Measurements from ENCODE around the gene TPCN2. TPM values are rescaled to one million over a fixed set of nuclear protein-coding genes. Genes with fewer than 3 reads are reported as not detected.
A peak's percentile ranks its signal among the peaks of the same experiment; 100 is the strongest.
"Not testable (repeated sequence)": the region's sequence is repeated elsewhere in the genome, so short reads cannot be mapped to it uniquely, and the experiment has no call there.

Gene TPCN2
- total and polyA plus RNA-seq, 4 donors = 6.4 to 20.8 (median 12.1) TPM

DNA sequence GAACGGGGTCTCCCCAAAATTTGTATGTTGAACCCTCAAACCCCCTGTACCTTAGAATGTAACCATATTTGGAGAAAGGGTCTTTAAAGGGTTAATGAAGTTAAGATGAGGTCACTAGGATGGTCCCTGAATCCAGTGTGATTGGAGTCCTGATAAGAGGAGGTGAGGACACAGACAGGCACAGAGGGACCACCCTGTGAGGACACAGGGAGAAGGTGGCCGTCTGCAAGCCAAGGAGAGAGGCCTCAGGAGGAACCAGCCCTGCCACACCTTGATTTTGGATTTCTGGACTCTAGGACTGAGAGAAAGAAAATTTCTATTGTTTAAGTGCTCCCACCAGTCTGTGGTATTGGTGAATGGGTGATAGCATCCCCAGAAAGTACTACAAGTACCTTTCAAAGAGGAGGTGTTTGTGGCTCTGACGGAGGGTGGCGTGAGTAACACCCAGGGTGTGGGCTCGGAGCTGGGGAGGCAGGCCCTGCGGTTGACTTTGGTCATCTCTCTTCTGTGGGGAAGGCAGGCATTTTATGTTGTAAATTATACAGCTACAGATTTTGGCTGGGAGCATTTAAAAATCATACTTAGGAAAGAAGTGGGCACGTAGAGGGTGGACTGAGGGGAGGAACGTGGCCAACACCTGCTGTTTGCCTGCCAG is 49.5 kb upstream of the TPCN2 start:
- 91% methylated on average over 8 of the region's 8 CpGs for WGBS
- no peak overlapping the region for H3K9ac ChIP-seq (ENCODE audit: low read depth in 1 of 2, low read length in 2 of 2)
- no peaks in the 10 kb centered on the region for H3K27me3 ChIP-seq (ENCODE audit: control insufficient read depth in 4 of 4, insufficient read depth in 4 of 4, low read length in 3 of 4)
- H3K27ac ChIP-seq (ENCODE audit: low read depth in 1 of 2, low read length in 2 of 2) = peak overlapping the region; percentile 49 to 93
- TF ChIP-seq TAF1 (conservative IDR thresholded peaks at IDR 0.05) (no peak), GABPA (IDR thresholded peaks at IDR 0.05 in 1 of 2, conservative IDR thresholded peaks at IDR 0.05 in 1 of 2) (no peak), FOXA1 (IDR thresholded peaks at IDR 0.05) (no peak)
- no peaks in the 10 kb centered on the region for H3K9me3 ChIP-seq (ENCODE audit: control insufficient read depth in 4 of 4, low read length in 3 of 4)
- no peak for DNase-seq (ENCODE audit: low spot score)
- peaks cover 8 to 24% (median 14%) of the 10 kb centered on the region in 4 donors for H3K4me1 ChIP-seq (ENCODE audit: control insufficient read depth in 4 of 4, insufficient read depth in 4 of 4, low read length in 3 of 4)
- H3K4me3 ChIP-seq (ENCODE audit: low read depth in 1 of 3, low read length in 3 of 3) = no peak overlapping the region
- no peaks in the 10 kb centered on the region for H3K36me3 ChIP-seq (ENCODE audit: control insufficient read depth in 4 of 4, insufficient read depth in 3 of 4, low read depth in 1 of 4, low read length in 3 of 4)

GRCh38 chr11:68999748-69000355 is 48.9 kb upstream of the TPCN2 start:
- H3K36me3 ChIP-seq (ENCODE audit: control insufficient read depth in 4 of 4, insufficient read depth in 3 of 4, low read depth in 1 of 4, low read length in 3 of 4); H3K4me3 ChIP-seq (ENCODE audit: low read depth in 1 of 3, low read length in 3 of 3); H3K27me3 ChIP-seq (ENCODE audit: control insufficient read depth in 4 of 4, insufficient read depth in 4 of 4, low read length in 3 of 4); DNase-seq (ENCODE audit: low spot score); H3K9ac ChIP-seq (ENCODE audit: low read depth in 1 of 2, low read length in 2 of 2); H3K9me3 ChIP-seq (ENCODE audit: control insufficient read depth in 4 of 4, low read length in 3 of 4): not testable (repeated sequence)
- Histone ChIP-seq H3K27ac (ENCODE audit: low read depth in 1 of 2, low read length in 2 of 2) (peak overlapping the region; percentile 81 to 93), H3K4me1 (ENCODE audit: control insufficient read depth in 4 of 4, insufficient read depth in 4 of 4, low read length in 3 of 4) (peaks cover 8 to 24% (median 14%) of the 10 kb centered on the region in 4 donors)
- 89% methylated on average over 12 of the region's 12 CpGs for WGBS

DNA sequence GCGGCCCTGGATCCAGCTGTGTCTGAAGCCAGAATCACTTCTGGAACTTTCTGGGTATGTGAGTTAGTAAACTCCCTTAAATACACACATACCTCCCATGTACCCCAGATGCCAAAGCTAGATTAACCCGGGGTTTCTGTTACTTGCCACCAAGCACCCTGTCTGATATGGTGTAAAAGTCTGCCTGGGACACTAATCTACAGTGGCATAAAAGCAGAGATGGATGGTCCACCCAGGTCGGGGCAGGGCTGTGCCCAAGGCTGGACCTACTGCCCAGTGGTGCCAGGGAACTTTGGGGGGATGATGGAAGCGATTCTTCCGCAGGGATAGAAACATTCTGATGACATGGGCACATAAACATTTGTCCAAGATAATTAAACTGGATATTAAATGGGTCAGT is 48.3 kb upstream of the TPCN2 start:
- DNase-seq (ENCODE audit: low spot score) = no peak
- TF ChIP-seq ZBTB33 (IDR thresholded peaks at IDR 0.05) (no peak), GABPA (IDR thresholded peaks at IDR 0.05 in 1 of 2, conservative IDR thresholded peaks at IDR 0.05 in 1 of 2) (no peak), FOXA2 (IDR thresholded peaks at IDR 0.05) (no peak), RAD21 (IDR thresholded peaks at IDR 0.05) (no peak)
- H3K27me3 ChIP-seq (ENCODE audit: control insufficient read depth in 4 of 4, insufficient read depth in 4 of 4, low read length in 3 of 4) = no peaks in the 10 kb centered on the region
- WGBS = 83% methylated on average over 5 of the region's 5 CpGs
- H3K36me3 ChIP-seq (ENCODE audit: control insufficient read depth in 4 of 4, insufficient read depth in 3 of 4, low read depth in 1 of 4, low read length in 3 of 4) = no peaks in the 10 kb centered on the region
- H3K9ac ChIP-seq (ENCODE audit: low read depth in 1 of 2, low read length in 2 of 2) = peak overlapping the region; percentile 14 to 36
- H3K9me3 ChIP-seq (ENCODE audit: control insufficient read depth in 4 of 4, low read length in 3 of 4) = no peaks in the 10 kb centered on the region
- H3K4me3 ChIP-seq (ENCODE audit: low read depth in 1 of 3, low read length in 3 of 3) = no peak overlapping the region
- peaks cover 8 to 24% (median 14%) of the 10 kb centered on the region in 4 donors for H3K4me1 ChIP-seq (ENCODE audit: control insufficient read depth in 4 of 4, insufficient read depth in 4 of 4, low read length in 3 of 4)
- peak overlapping the region; percentile 81 to 93 for H3K27ac ChIP-seq (ENCODE audit: low read depth in 1 of 2, low read length in 2 of 2)

- H3K36me3 ChIP-seq (ENCODE audit: control insufficient read depth in 4 of 4, insufficient read depth in 3 of 4, low read depth in 1 of 4, low read length in 3 of 4) = no peaks in the 10 kb centered on the region
- no peak overlapping the region for H3K9ac ChIP-seq (ENCODE audit: low read depth in 1 of 2, low read length in 2 of 2)
- peak overlapping the region; percentile 81 to 93 for H3K27ac ChIP-seq (ENCODE audit: low read depth in 1 of 2, low read length in 2 of 2)
- H3K4me1 ChIP-seq (ENCODE audit: control insufficient read depth in 4 of 4, insufficient read depth in 4 of 4, low read length in 3 of 4) = peaks cover 8 to 24% (median 14%) of the 10 kb centered on the region in 4 donors
- no peaks in the 10 kb centered on the region for H3K27me3 ChIP-seq (ENCODE audit: control insufficient read depth in 4 of 4, insufficient read depth in 4 of 4, low read length in 3 of 4)
- 22% methylated on average over 8 of the region's 8 CpGs for WGBS
- no peak for DNase-seq (ENCODE audit: low spot score)
- H3K4me3 ChIP-seq (ENCODE audit: low read depth in 1 of 3, low read length in 3 of 3) = no peak overlapping the region
- H3K9me3 ChIP-seq (ENCODE audit: control insufficient read depth in 4 of 4, low read length in 3 of 4) = no peaks in the 10 kb centered on the region
- TF ChIP-seq HNF4A (conservative IDR thresholded peaks at IDR 0.05) (peak; percentile 87 to 90), NR2F2 (IDR thresholded peaks at IDR 0.05) (peak; percentile 46), YY1 (IDR thresholded peaks at IDR 0.05) (peak; percentile 78), EGR1 (IDR thresholded peaks at IDR 0.05; ENCODE audit: low read depth in 2 of 2) (peak; percentile 18 to 86), ZBTB33 (IDR thresholded peaks at IDR 0.05) (no peak), REST (IDR thresholded peaks at IDR 0.05) (peak; percentile 85), MAX (IDR thresholded peaks at IDR 0.05) (peak; percentile 63)
Measured at GRCh38 chr11:69000831-69001242, 47.9 kb upstream of the TPCN2 start.
